MM.1S (cell line): ENCODE results near the gene GPC5.

Source experiments
- DNase-seq: peaks from one replicate; pipeline ENCODE4 v3.0.0-alpha.2; 2015
- H2AFZ ChIP-seq: fragments of 300-600 bp; sonication (generic); 2 replicates; pipeline ENCODE4 v1.6.0; 2016; ENCODE audit warnings: antibody characterized with exemption, low read length
- H3F3A ChIP-seq: fragments of 300-600 bp; sonication (generic); 2 replicates; pipeline ENCODE4 v1.6.1; 2016; ENCODE audit warnings: mild to moderate bottlenecking, antibody characterized with exemption, low read length, moderate library complexity, mixed read lengths; ENCODE audit not compliant: insufficient read depth
- H3K27ac ChIP-seq: fragments of 300-600 bp; sonication (generic); 2 replicates; pipeline ENCODE4 v1.5.1; 2016; ENCODE audit warnings: mild to moderate bottlenecking, low read length
- H3K27me3 ChIP-seq: fragments of 300-600 bp; sonication (generic); replicated peaks from 2 replicates; pipeline ENCODE4 v1.6.0; 2016; ENCODE audit warnings: low read length; ENCODE audit not compliant: insufficient read depth
- H3K36me3 ChIP-seq: fragments of 300-600 bp; sonication (generic); replicated peaks from 2 replicates; pipeline ENCODE4 v1.6.1; 2016; ENCODE audit warnings: mild to moderate bottlenecking, low read length, mixed read lengths; ENCODE audit not compliant: insufficient read depth
- H3K4me1 ChIP-seq: fragments of 300-600 bp; sonication (generic); 2 replicates; pipeline ENCODE4 v1.6.1; 2016; ENCODE audit warnings: low read length, mixed read lengths
- H3K4me2 ChIP-seq: fragments of 300-600 bp; sonication (generic); 2 replicates; pipeline ENCODE4 v1.6.0; 2016; ENCODE audit warnings: low read depth, low read length
- H3K4me3 ChIP-seq: fragments of 300-600 bp; sonication (generic); 2 replicates; pipeline ENCODE4 v1.5.1; 2016; ENCODE audit warnings: low read length, mixed read lengths
- H3K79me2 ChIP-seq: fragments of 300-600 bp; sonication (generic); 2 replicates; pipeline ENCODE4 v1.6.1; 2016; ENCODE audit warnings: mixed run types, low read length, mixed read lengths
- H3K9ac ChIP-seq: fragments of 300-600 bp; sonication (generic); 2 replicates; pipeline ENCODE4 v1.6.1; 2016; ENCODE audit warnings: low read length, mixed read lengths
- H3K9me2 ChIP-seq: fragments of 300-600 bp; sonication (generic); replicated peaks from 2 replicates; pipeline ENCODE4 v1.6.1; 2016; ENCODE audit warnings: mild to moderate bottlenecking, low read length, mixed read lengths; ENCODE audit not compliant: insufficient read depth
- H3K9me3 ChIP-seq: fragments of 300-600 bp; sonication (generic); replicated peaks from 2 replicates; pipeline ENCODE4 v1.6.1; 2016; ENCODE audit warnings: mild to moderate bottlenecking, low read length, mixed read lengths; ENCODE audit not compliant: insufficient read depth
- H4K20me1 ChIP-seq: fragments of 300-600 bp; sonication (generic); 2 replicates; pipeline ENCODE4 v1.6.1; 2016; ENCODE audit warnings: mild to moderate bottlenecking, low read length, moderate library complexity, mixed read lengths; ENCODE audit not compliant: insufficient read depth
- EZH2 ChIP-seq: fragments of 300-600 bp; sonication (generic); optimal IDR thresholded peaks from 2 replicates; pipeline ENCODE3; 2017; ENCODE audit warnings: low read depth, mild to moderate bottlenecking, antibody characterized with exemption, low read length, mixed read lengths
- EZH2phosphoT487 ChIP-seq: fragments of 300-600 bp; sonication (generic); IDR thresholded peaks from 2 replicates; pipeline ENCODE4 v1.6.1; 2018; ENCODE audit warnings: antibody characterized with exemption, low read length
- TF ChIP-seq, protein P1 (sequence below): fragments of 300-600 bp; sonication (generic); IDR thresholded peaks from 2 replicates; pipeline ENCODE4 v1.5.1; 2016; ENCODE audit warnings: antibody characterized with exemption, low read length, mixed read lengths

GPC5 gene

GRCh38 chr13:91510058-91510457 is 111.6 kb downstream of the GPC5 start:
- H3F3A ChIP-seq: no peaks in the 10 kb centered on the region
- no peaks in the 10 kb centered on the region for H3K36me3 ChIP-seq
- no peak overlapping the region for H2AFZ ChIP-seq
- no peak for DNase-seq
- H3K27ac ChIP-seq: no peak overlapping the region
- no peak overlapping the region for H3K4me2 ChIP-seq
- no peaks in the 10 kb centered on the region for H3K4me1 ChIP-seq
- H3K9ac ChIP-seq: no peak overlapping the region
- TF ChIP-seq EZH2phosphoT487: no peak
- TF ChIP-seq EZH2: no peak
- TF ChIP-seq, protein P1, sequence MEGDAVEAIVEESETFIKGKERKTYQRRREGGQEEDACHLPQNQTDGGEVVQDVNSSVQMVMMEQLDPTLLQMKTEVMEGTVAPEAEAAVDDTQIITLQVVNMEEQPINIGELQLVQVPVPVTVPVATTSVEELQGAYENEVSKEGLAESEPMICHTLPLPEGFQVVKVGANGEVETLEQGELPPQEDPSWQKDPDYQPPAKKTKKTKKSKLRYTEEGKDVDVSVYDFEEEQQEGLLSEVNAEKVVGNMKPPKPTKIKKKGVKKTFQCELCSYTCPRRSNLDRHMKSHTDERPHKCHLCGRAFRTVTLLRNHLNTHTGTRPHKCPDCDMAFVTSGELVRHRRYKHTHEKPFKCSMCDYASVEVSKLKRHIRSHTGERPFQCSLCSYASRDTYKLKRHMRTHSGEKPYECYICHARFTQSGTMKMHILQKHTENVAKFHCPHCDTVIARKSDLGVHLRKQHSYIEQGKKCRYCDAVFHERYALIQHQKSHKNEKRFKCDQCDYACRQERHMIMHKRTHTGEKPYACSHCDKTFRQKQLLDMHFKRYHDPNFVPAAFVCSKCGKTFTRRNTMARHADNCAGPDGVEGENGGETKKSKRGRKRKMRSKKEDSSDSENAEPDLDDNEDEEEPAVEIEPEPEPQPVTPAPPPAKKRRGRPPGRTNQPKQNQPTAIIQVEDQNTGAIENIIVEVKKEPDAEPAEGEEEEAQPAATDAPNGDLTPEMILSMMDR: no peak
- no peaks in the 10 kb centered on the region for H3K79me2 ChIP-seq
- H3K9me3 ChIP-seq: no peaks in the 10 kb centered on the region
- no peaks in the 10 kb centered on the region for H4K20me1 ChIP-seq
- H3K9me2 ChIP-seq: no peaks in the 10 kb centered on the region
- H3K4me3 ChIP-seq: no peak overlapping the region
- H3K27me3 ChIP-seq: no peaks in the 10 kb centered on the region

GRCh38 chr13:91513790-91514189 is 115.4 kb downstream of the GPC5 start:
- Histone ChIP-seq H3K4me1 (no peaks in the 10 kb centered on the region), H3K4me3 (no peak overlapping the region), H2AFZ (no peak overlapping the region), H3F3A (no peaks in the 10 kb centered on the region), H3K4me2 (no peak overlapping the region), H3K27ac (no peak overlapping the region), H3K27me3 (no peaks in the 10 kb centered on the region), H4K20me1 (no peaks in the 10 kb centered on the region), H3K9me2 (no peaks in the 10 kb centered on the region), H3K36me3 (no peaks in the 10 kb centered on the region), H3K79me2 (no peaks in the 10 kb centered on the region), H3K9ac (no peak overlapping the region), H3K9me3 (no peaks in the 10 kb centered on the region)
- no peak for DNase-seq
- TF ChIP-seq, protein P1: no peak
- TF ChIP-seq EZH2 (no peak), EZH2phosphoT487 (no peak)

DNA sequence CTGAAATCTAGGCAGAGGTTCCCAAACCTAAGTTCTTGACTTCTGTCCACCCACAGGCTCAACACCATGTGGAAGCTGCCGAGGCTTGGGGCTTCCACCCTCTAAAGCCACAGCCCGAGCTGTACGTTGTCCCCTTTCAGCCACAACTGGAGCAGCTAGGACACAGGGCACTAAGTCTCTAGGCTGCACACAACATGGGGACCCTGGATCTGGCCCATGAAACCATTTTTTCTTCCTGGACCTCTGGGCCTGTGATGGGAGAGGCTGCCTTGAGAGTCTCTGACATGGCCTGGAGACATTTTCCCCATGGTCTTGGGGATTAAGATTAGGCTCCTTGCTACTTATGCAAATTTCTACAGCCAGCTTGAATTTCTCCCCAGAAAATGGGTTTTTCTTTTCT is 118.4 kb downstream of the GPC5 start:
- no peaks in the 10 kb centered on the region for H3K36me3 ChIP-seq
- H3K4me2 ChIP-seq: no peak overlapping the region
- no peaks in the 10 kb centered on the region for H3K9me3 ChIP-seq
- H4K20me1 ChIP-seq: no peaks in the 10 kb centered on the region
- H3K9me2 ChIP-seq: no peaks in the 10 kb centered on the region
- H3K27ac ChIP-seq: no peak overlapping the region
- no peak overlapping the region for H2AFZ ChIP-seq
- no peaks in the 10 kb centered on the region for H3F3A ChIP-seq
- no peak overlapping the region for H3K4me3 ChIP-seq
- no peak for DNase-seq
- no peaks in the 10 kb centered on the region for H3K27me3 ChIP-seq
- H3K4me1 ChIP-seq: no peaks in the 10 kb centered on the region
- no peak overlapping the region for H3K9ac ChIP-seq
- TF ChIP-seq EZH2phosphoT487: no peak
- no peaks in the 10 kb centered on the region for H3K79me2 ChIP-seq

DNA sequence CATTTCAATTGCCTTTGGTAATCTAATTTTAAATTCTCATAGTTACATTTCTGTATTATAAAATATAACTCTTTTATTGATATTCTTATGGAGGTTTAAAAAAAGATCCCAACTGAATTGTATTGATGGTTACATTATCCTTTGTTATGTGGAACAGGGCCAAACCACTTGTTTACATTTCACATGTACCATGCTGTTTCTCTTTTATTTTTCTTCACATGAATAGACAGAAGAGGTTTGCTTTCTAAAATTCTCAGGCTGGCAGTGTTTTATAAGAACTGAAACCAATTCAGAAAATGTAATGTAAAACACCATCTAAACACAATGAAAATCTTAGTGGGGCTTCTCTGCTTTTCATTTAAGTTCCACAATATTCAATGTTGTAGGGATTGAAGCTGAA is 122.5 kb downstream of the GPC5 start:
- Histone ChIP-seq H3F3A (no peaks in the 10 kb centered on the region), H3K4me3 (no peak overlapping the region), H3K27me3 (no peaks in the 10 kb centered on the region), H3K27ac (no peak overlapping the region), H3K36me3 (no peaks in the 10 kb centered on the region), H4K20me1 (no peaks in the 10 kb centered on the region), H2AFZ (no peak overlapping the region), H3K4me2 (no peak overlapping the region), H3K9me2 (no peaks in the 10 kb centered on the region), H3K79me2 (no peaks in the 10 kb centered on the region), H3K4me1 (no peaks in the 10 kb centered on the region), H3K9ac (no peak overlapping the region), H3K9me3 (no peaks in the 10 kb centered on the region)
- no peak for DNase-seq
- TF ChIP-seq EZH2phosphoT487 (no peak), EZH2 (no peak)
- TF ChIP-seq, protein P1: no peak
